Testis (tissue), 3 donors: Measurements from ENCODE around the gene TUBGCP6. TPM values are rescaled to one million over a fixed set of nuclear protein-coding genes. Genes with fewer than 3 reads are reported as not detected.

ENCODE experiments used
- DNase-seq: peaks from one replicate; pipeline ENCODE4 v3.0.0-alpha.2; 2019
- H3K27ac ChIP-seq, 2 donors: fragments of 200-600 bp; sonication (generic); one replicate each; pipeline ENCODE4 v1.5.1; 2019
- H3K27me3 ChIP-seq: fragments of 200-600 bp; sonication (generic); one replicate; pipeline ENCODE4 v1.5.1; 2019
- H3K36me3 ChIP-seq: fragments of 200-600 bp; sonication (generic); one replicate; pipeline ENCODE4 v1.5.1; 2017; ENCODE audit warnings: low read depth; ENCODE audit errors: missing control alignments
- H3K4me1 ChIP-seq: fragments of 200-600 bp; sonication (generic); one replicate; pipeline ENCODE4 v1.5.1; 2019
- H3K4me3 ChIP-seq, 2 donors: fragments of 200-600 bp; sonication (generic); one replicate each; pipeline ENCODE4 v1.5.1; 2017 to 2019
- H3K9me3 ChIP-seq: fragments of 200-600 bp; sonication (generic); one replicate; pipeline ENCODE4 v1.5.1; 2017
- CTCF ChIP-seq, 3 experiments: fragments of 450-650 bp in 2 of 3; fragments of 200-600 bp in 1 of 3; sonication (generic) in 1 of 3; IDR thresholded peaks; one replicate each; pipeline ENCODE4 v1.5.1; 2016 to 2019; ENCODE audit warnings: antibody characterized with exemption in 3 of 3, mild to moderate bottlenecking in 2 of 3, moderate library complexity in 1 of 3
- POLR2A ChIP-seq: fragments of 450-650 bp; IDR thresholded peaks from one replicate; pipeline ENCODE4 v1.6.1; 2017; ENCODE audit warnings: antibody characterized with exemption, mild to moderate bottlenecking, moderate library complexity
- WGBS, 2 donors: methylation state at CpG; one replicate each; pipeline ENCODE4 v1.1.5; 2018; 5-methylcytosine and 5-hydroxymethylcytosine counted together
- intact Hi-C: fragments of 100-400 bp; cut with DNase I; formaldehyde crosslinking; loops from one replicate; pipeline ENCODE4 v1.15.1; 2023; ENCODE audit warnings: low total_unique reads
- polyA plus RNA-seq: library from polyadenylated mRNA; stranded (reverse); fragments of 350-450 nt; fragmentation: Illumina TruSeq; extraction: RNeasy Lipid Tissue Mini Kit (QIAGEN cat#74804); gene quantifications from one replicate; pipeline ENCODE4 v1.2.3, GENCODE V29; 2014; ENCODE audit warnings: low read depth, low replicate concordance; ENCODE audit not compliant: insufficient read depth
- total RNA-seq, 2 donors: library from RNA; depleted of rRNA; stranded (reverse); fragments of >200 nt; gene quantifications; one replicate each; pipeline ENCODE4 v1.2.3, GENCODE V29; 2016

Gene TUBGCP6
- total and polyA plus RNA-seq, 3 donors from 2014 or later, result 40.2 to 143 (median 136) TPM

GRCh38 chr22:50282361-50283155 is 37.7 kb upstream of the TUBGCP6 start:
- no peaks in the 10 kb centered on the region for H3K4me1 ChIP-seq
- no peak overlapping the region for H3K27ac ChIP-seq
- 84 to 92% methylated on average over 12 to 44 of the region's 45 CpGs for WGBS, 2 donors
- no peaks in the 10 kb centered on the region for H3K36me3 ChIP-seq
- TF ChIP-seq CTCF (IDR thresholded peaks at IDR 0.05), result no peak
- no peak for TF ChIP-seq POLR2A
- no peaks in the 10 kb centered on the region for H3K27me3 ChIP-seq
- DNase-seq, result no peak
- H3K4me3 ChIP-seq, result no peak overlapping the region
- no peaks in the 10 kb centered on the region for H3K9me3 ChIP-seq
- intact Hi-C loops, result no loop called here

- H3K27me3 ChIP-seq, result no peaks in the 10 kb centered on the region
- intact Hi-C loops, result no loop called here
- H3K36me3 ChIP-seq, result no peaks in the 10 kb centered on the region
These were observed 37.1 kb upstream of the TUBGCP6 start for GRCh38 chr22:50281957-50282356.

GRCh38 chr22:50281384-50281760 is 36.5 kb upstream of the TUBGCP6 start:
- Histone ChIP-seq H3K27ac (no peak overlapping the region), H3K27me3 (no peaks in the 10 kb centered on the region), H3K4me3 (no peak overlapping the region), H3K36me3 (no peaks in the 10 kb centered on the region), H3K9me3 (no peaks in the 10 kb centered on the region), H3K4me1 (no peaks in the 10 kb centered on the region)
- 94% methylated on average over 36 of the region's 36 CpGs; no CpG with 5 or more reads in 1 of the 2 donors for whole genome bisulfite sequencing, 2 donors
- intact Hi-C loops, result no loop called here
- DNase-seq, result no peak
- TF ChIP-seq POLR2A (no peak), CTCF (IDR thresholded peaks at IDR 0.05) (no peak)

More at GRCh38 chr22:50281957-50282356, 37.1 kb upstream of the TUBGCP6 start:
- WGBS, 2 donors, result 80 to 94% methylated on average over 8 to 20 of the region's 25 CpGs
- no peak overlapping the region for H3K4me3 ChIP-seq
- no peaks in the 10 kb centered on the region for H3K9me3 ChIP-seq
- no peak overlapping the region for H3K27ac ChIP-seq
- no peak for DNase-seq
- H3K4me1 ChIP-seq, result no peaks in the 10 kb centered on the region
- TF ChIP-seq POLR2A (no peak), CTCF (IDR thresholded peaks at IDR 0.05) (no peak)

GRCh38 chr22:50280708-50281383 is 36.0 kb upstream of the TUBGCP6 start:
- no peak overlapping the region for H3K4me3 ChIP-seq
- H3K4me1 ChIP-seq, result no peaks in the 10 kb centered on the region
- whole genome bisulfite sequencing, 2 donors, result 94 to 96% methylated on average over 40 to 47 of the region's 47 CpGs
- no peaks in the 10 kb centered on the region for H3K9me3 ChIP-seq
- intact Hi-C loops, result no loop called here
- TF ChIP-seq POLR2A (no peak), CTCF (IDR thresholded peaks at IDR 0.05) (no peak)
- H3K36me3 ChIP-seq, result no peaks in the 10 kb centered on the region
- no peak for DNase-seq
- H3K27me3 ChIP-seq, result no peaks in the 10 kb centered on the region
- no peak overlapping the region for H3K27ac ChIP-seq
